Loucy (cell line): Measurements from ENCODE around the gene RBM44.

Experiments used
- CTCF ChIP-seq: fragments of 200-600 bp; sonication (generic); conservative IDR thresholded peaks from 2 replicates; pipeline ENCODE4 v1.5.1; 2014; ENCODE audit warnings: mild to moderate bottlenecking, antibody characterized with exemption, low read length
- EZH2phosphoT487 ChIP-seq: fragments of 200-600 bp; IDR thresholded peaks from 2 replicates; pipeline ENCODE4 v1.6.1; 2018; ENCODE audit warnings: antibody characterized with exemption, mild to moderate bottlenecking, moderate library complexity, borderline replicate concordance

- TF ChIP-seq CTCF (no peak), EZH2phosphoT487 (no peak)
Measured at GRCh38 chr2:237797253-237797652, 1.3 kb upstream of the RBM44 start.
